ENCODE measurements around the gene ADAMTSL3. TPM values are rescaled to one million over a fixed set of nuclear protein-coding genes. Genes with fewer than 3 reads are reported as not detected.

The ADAMTSL3 gene
- total and polyA plus RNA-seq, 2 donors (not counting 1 experiment from before 2014, with no cell fraction given) = 0.14 to 0.17 TPM

GRCh38 chr15:83651541-83651940 is 2.4 kb upstream of the ADAMTSL3 start:
- Histone ChIP-seq H3K4me2 (ENCODE audit: extremely low read depth, insufficient read depth, low read length) (no peak overlapping the region), H3K4me1 (ENCODE audit: control insufficient read depth, extremely low read depth, insufficient read depth, low read length) (no peaks in the 10 kb centered on the region), H3K9ac (ENCODE audit: insufficient read depth, low read length) (no peak overlapping the region), H4K20me1 (ENCODE audit: control insufficient read depth, extremely low read depth, insufficient read depth, low read length) (no peaks in the 10 kb centered on the region), H3K27ac (ENCODE audit: insufficient read depth, low read length) (no peak overlapping the region), H3K9me3 (ENCODE audit: control insufficient read depth, insufficient read depth, low read depth, low read length) (no peaks in the 10 kb centered on the region), H3K4me3 (replicated peaks in 1 of 4; ENCODE audit: control extremely low read depth in 1 of 4, insufficient read depth in 1 of 4, low read depth in 3 of 4, low read length in 4 of 4) (no peak overlapping the region), H3K79me2 (ENCODE audit: control insufficient read depth, insufficient read depth, low read length) (no peaks in the 10 kb centered on the region), H3K27me3 (ENCODE audit: control insufficient read depth, insufficient read depth, low read length) (peaks cover 28% of the 10 kb centered on the region), H2AFZ (ENCODE audit: low read length) (no peak overlapping the region), H3K36me3 (ENCODE audit: control insufficient read depth, insufficient read depth, low read length) (no peaks in the 10 kb centered on the region)
- no peak for DNase-seq (ENCODE audit: low read depth in 2 of 2)
- TF ChIP-seq CTCF (conservative IDR thresholded peaks at IDR 0.05 in 1 of 2, IDR thresholded peaks at IDR 0.05 in 1 of 2; ENCODE audit: low read depth in 1 of 2, low read length in 2 of 2) = no peak
- TF ChIP-seq EZH2 (IDR thresholded peaks at IDR 0.05; ENCODE audit: low read length, missing control alignments) = no peak

DNA sequence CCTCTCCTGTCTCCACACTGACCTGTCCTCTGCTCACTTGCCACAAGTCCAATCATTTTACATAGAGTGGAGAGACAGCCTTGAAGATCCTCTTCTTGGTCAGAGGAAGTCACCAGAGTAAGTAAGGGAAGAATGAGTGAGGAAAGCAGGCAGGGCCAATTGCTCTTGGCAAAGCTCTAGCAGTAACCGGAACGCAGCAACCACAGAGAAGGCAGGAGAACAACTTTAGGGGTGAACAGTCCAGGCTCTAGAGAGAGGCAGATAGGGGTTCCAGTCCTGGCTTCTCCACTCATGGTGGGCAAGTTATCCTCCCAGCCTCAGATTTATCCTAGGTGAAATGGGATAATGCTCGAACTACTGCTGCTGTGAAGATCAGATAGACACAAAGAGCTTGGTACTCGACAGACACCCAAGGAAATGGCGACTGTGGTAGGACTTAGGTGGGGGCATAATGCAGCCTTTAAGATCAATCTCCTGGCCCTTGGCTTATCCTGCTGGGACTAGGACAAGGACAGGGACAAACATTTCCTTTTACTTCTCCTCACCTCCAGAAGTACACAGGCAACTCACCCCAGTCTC is 1.2 kb upstream of the ADAMTSL3 start:
- Histone ChIP-seq H3K4me1 (ENCODE audit: control insufficient read depth, extremely low read depth, insufficient read depth, low read length) (no peaks in the 10 kb centered on the region), H2AFZ (ENCODE audit: low read length) (no peak overlapping the region), H3K27me3 (ENCODE audit: control insufficient read depth, insufficient read depth, low read length) (peaks cover 28% of the 10 kb centered on the region), H3K27ac (ENCODE audit: insufficient read depth, low read length) (no peak overlapping the region), H3K79me2 (ENCODE audit: control insufficient read depth, insufficient read depth, low read length) (no peaks in the 10 kb centered on the region), H3K4me3 (replicated peaks in 1 of 4; ENCODE audit: control extremely low read depth in 1 of 4, insufficient read depth in 1 of 4, low read depth in 3 of 4, low read length in 4 of 4) (no peak overlapping the region), H3K9me3 (ENCODE audit: control insufficient read depth, insufficient read depth, low read depth, low read length) (no peaks in the 10 kb centered on the region), H4K20me1 (ENCODE audit: control insufficient read depth, extremely low read depth, insufficient read depth, low read length) (peaks cover 2% of the 10 kb centered on the region), H3K9ac (ENCODE audit: insufficient read depth, low read length) (no peak overlapping the region), H3K36me3 (ENCODE audit: control insufficient read depth, insufficient read depth, low read length) (no peaks in the 10 kb centered on the region), H3K4me2 (ENCODE audit: extremely low read depth, insufficient read depth, low read length) (no peak overlapping the region)
- DNase-seq (ENCODE audit: low read depth in 2 of 2) = no peak
- no peak for TF ChIP-seq EZH2 (IDR thresholded peaks at IDR 0.05; ENCODE audit: low read length, missing control alignments)

DNA sequence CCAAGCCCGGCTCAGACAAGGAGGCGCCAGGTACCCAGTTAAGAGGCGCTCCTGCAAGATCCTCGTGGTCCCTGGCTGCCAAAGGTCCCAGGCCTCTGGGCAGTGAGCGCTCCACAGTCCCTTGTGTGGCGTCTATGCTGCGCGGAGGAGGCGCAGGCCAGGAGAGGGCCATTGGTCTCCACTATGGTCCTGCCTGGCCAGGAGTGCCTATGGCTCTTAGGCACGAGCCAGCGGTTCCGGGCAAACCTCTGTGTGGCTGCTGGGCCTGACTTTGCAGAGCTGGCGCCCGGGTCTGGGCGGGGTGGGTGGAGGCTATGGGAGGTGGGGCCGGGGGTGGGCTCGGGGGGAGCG is 660 bp upstream of the ADAMTSL3 start:
- Histone ChIP-seq H3K9ac (ENCODE audit: insufficient read depth, low read length) (no peak overlapping the region), H3K27ac (ENCODE audit: insufficient read depth, low read length) (no peak overlapping the region), H3K79me2 (ENCODE audit: control insufficient read depth, insufficient read depth, low read length) (no peaks in the 10 kb centered on the region), H4K20me1 (ENCODE audit: control insufficient read depth, extremely low read depth, insufficient read depth, low read length) (peaks cover 2% of the 10 kb centered on the region), H3K4me3 (replicated peaks in 1 of 4; ENCODE audit: control extremely low read depth in 1 of 4, insufficient read depth in 1 of 4, low read depth in 3 of 4, low read length in 4 of 4) (no peak overlapping the region), H3K36me3 (ENCODE audit: control insufficient read depth, insufficient read depth, low read length) (no peaks in the 10 kb centered on the region), H3K9me3 (ENCODE audit: control insufficient read depth, insufficient read depth, low read depth, low read length) (no peaks in the 10 kb centered on the region), H3K4me1 (ENCODE audit: control insufficient read depth, extremely low read depth, insufficient read depth, low read length) (no peaks in the 10 kb centered on the region), H3K4me2 (ENCODE audit: extremely low read depth, insufficient read depth, low read length) (no peak overlapping the region), H2AFZ (ENCODE audit: low read length) (no peak overlapping the region), H3K27me3 (ENCODE audit: control insufficient read depth, insufficient read depth, low read length) (peaks cover 28% of the 10 kb centered on the region)
- DNase-seq (ENCODE audit: low read depth in 2 of 2) = peak in 1 of 2 donors; percentile 6
- TF ChIP-seq CTCF (conservative IDR thresholded peaks at IDR 0.05 in 1 of 2, IDR thresholded peaks at IDR 0.05 in 1 of 2; ENCODE audit: low read depth in 1 of 2, low read length in 2 of 2) (no peak), EZH2 (IDR thresholded peaks at IDR 0.05; ENCODE audit: low read length, missing control alignments) (no peak)
